Measurements from ENCODE around the gene MYEOV. TPM values are rescaled to one million over a fixed set of nuclear protein-coding genes. Genes with fewer than 3 reads are reported as not detected.

MYEOV gene
- total RNA-seq, 3 donors from 2014 or later, result 2.8 to 7.5 (median 6.2) TPM

GRCh38 chr11:69310934-69311766 lies 17.2 kb downstream of the MYEOV start:
- H3K4me1 ChIP-seq (ENCODE audit: low read depth), result peaks cover 4% of the 10 kb centered on the region
- no peak for ATAC-seq
- no peaks in the 10 kb centered on the region for H3K36me3 ChIP-seq (ENCODE audit: low read depth)
- no peaks in the 10 kb centered on the region for H3K9me3 ChIP-seq
- no peak for TF ChIP-seq CTCF (IDR thresholded peaks at IDR 0.05)
- peak in 1 of 3 donors; percentile 16 for DNase-seq
- intact Hi-C loops (cut with DNase I, micrococcal nuclease), result no loop called here
- no peak overlapping the region for H3K4me3 ChIP-seq

GRCh38 chr11:69311767-69312385 lies 17.9 kb downstream of the MYEOV start:
- no peaks in the 10 kb centered on the region for H3K9me3 ChIP-seq
- no peak for ATAC-seq

GRCh38 chr11:69312453-69313404 lies 18.8 kb downstream of the MYEOV start:
- H3K9me3 ChIP-seq, result no peaks in the 10 kb centered on the region
- TF ChIP-seq CTCF (IDR thresholded peaks at IDR 0.05), result no peak
- intact Hi-C loops (cut with DNase I, micrococcal nuclease), result no loop called here
- no peak overlapping the region for H3K4me3 ChIP-seq
- peaks cover 4% of the 10 kb centered on the region for H3K4me1 ChIP-seq (ENCODE audit: low read depth)
- no peaks in the 10 kb centered on the region for H3K36me3 ChIP-seq (ENCODE audit: low read depth)
- ATAC-seq, result no peak
- peak in 1 of 3 donors; percentile 21 for DNase-seq

More at GRCh38 chr11:69311767-69312385, 17.9 kb downstream of the MYEOV start:
- TF ChIP-seq CTCF (IDR thresholded peaks at IDR 0.05), result no peak
- intact Hi-C loops (cut with DNase I, micrococcal nuclease), result no loop called here
- DNase-seq, result peak in 1 of 3 donors; percentile 51
- peaks cover 4% of the 10 kb centered on the region for H3K4me1 ChIP-seq (ENCODE audit: low read depth)
- no peak overlapping the region for H3K4me3 ChIP-seq
- no peaks in the 10 kb centered on the region for H3K36me3 ChIP-seq (ENCODE audit: low read depth)

- no peak overlapping the region for H3K4me3 ChIP-seq
- DNase-seq (no peak), ATAC-seq (no peak)
- peaks cover 4% of the 10 kb centered on the region for H3K4me1 ChIP-seq (ENCODE audit: low read depth)
- H3K9me3 ChIP-seq, result no peaks in the 10 kb centered on the region
- H3K36me3 ChIP-seq (ENCODE audit: low read depth), result no peaks in the 10 kb centered on the region
- TF ChIP-seq CTCF (IDR thresholded peaks at IDR 0.05), result no peak
- intact Hi-C loops (cut with DNase I, micrococcal nuclease), result no loop called here
These were observed 20.0 kb downstream of the MYEOV start for GRCh38 chr11:69313992-69314391.

GRCh38 chr11:69314555-69314954 lies 20.6 kb downstream of the MYEOV start:
- intact Hi-C loops (cut with DNase I, micrococcal nuclease), result no loop called here
- no peaks in the 10 kb centered on the region for H3K36me3 ChIP-seq (ENCODE audit: low read depth)
- no peaks in the 10 kb centered on the region for H3K9me3 ChIP-seq
- TF ChIP-seq CTCF (IDR thresholded peaks at IDR 0.05), result no peak
- peaks cover 4% of the 10 kb centered on the region for H3K4me1 ChIP-seq (ENCODE audit: low read depth)
- H3K4me3 ChIP-seq, result no peak overlapping the region
- ATAC-seq (no peak), DNase-seq (no peak)

Data from mucosa of descending colon (tissue), 3 donors.